ENCODE data around the gene ITGA1.

DNA sequence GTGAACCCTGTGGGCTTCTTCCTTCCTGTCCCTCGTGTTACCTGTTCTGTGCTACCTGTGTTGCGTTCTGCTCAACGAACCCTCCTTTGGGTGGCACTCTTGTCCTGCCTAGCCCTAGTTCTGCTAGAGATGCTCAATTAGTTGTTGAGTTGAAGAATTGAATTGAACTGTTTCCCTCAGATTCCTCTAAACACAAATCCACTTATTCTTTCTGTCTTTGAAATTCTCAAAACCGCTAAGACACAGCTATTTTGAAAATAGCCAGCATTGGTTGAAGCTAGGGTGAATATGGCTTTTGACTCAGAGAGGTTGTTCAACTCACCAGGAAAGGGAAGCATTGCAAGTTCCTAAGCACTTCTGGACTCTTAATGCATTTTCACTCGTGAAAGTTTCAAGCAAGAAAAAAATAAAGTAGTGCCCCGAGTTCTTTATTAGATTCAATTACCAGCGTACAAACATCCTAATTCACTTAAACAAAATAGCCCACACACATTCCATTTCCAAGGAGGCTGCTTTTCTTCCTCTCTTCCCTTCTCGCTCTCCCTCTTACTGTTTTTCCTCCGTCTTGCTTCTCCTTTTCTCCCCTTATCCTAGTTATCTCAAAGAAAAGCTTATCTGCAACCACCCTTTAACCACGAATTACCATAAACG is 642 bp upstream of the ITGA1 start:
- TF ChIP-seq, protein P1, sequence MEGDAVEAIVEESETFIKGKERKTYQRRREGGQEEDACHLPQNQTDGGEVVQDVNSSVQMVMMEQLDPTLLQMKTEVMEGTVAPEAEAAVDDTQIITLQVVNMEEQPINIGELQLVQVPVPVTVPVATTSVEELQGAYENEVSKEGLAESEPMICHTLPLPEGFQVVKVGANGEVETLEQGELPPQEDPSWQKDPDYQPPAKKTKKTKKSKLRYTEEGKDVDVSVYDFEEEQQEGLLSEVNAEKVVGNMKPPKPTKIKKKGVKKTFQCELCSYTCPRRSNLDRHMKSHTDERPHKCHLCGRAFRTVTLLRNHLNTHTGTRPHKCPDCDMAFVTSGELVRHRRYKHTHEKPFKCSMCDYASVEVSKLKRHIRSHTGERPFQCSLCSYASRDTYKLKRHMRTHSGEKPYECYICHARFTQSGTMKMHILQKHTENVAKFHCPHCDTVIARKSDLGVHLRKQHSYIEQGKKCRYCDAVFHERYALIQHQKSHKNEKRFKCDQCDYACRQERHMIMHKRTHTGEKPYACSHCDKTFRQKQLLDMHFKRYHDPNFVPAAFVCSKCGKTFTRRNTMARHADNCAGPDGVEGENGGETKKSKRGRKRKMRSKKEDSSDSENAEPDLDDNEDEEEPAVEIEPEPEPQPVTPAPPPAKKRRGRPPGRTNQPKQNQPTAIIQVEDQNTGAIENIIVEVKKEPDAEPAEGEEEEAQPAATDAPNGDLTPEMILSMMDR (conservative IDR thresholded peaks at IDR 0.05; ENCODE audit: low read length), result peak; percentile 50
- TF ChIP-seq EZH2phosphoT487 (IDR thresholded peaks at IDR 0.05; ENCODE audit: borderline replicate concordance), result no peak

Data from Loucy (cell line).